HEK293 (cell line): ENCODE results near the gene WDR38.

Source experiments
- IKZF3 ChIP-seq: fragments of 450-650 bp; IDR thresholded peaks from 2 replicates; pipeline ENCODE4 v1.5.0; 2018; ENCODE audit warnings: missing biosample characterization, mild to moderate bottlenecking, missing genetic modification characterization, moderate library complexity
- ZFP3 ChIP-seq: fragments of 450-650 bp; formaldehyde crosslinking; IDR thresholded peaks from 2 replicates; pipeline ENCODE4 v1.5.1; 2016; ENCODE audit warnings: low read depth, missing biosample characterization, missing genetic modification characterization
- ZNF114 ChIP-seq: fragments of 450-650 bp; formaldehyde crosslinking; IDR thresholded peaks from 2 replicates; pipeline ENCODE4 v1.5.0; 2017; ENCODE audit warnings: missing biosample characterization, missing genetic modification characterization
- ZNF169 ChIP-seq: fragments of 450-650 bp; formaldehyde crosslinking; IDR thresholded peaks from 2 replicates; pipeline ENCODE4 v1.5.1; 2016; ENCODE audit warnings: missing biosample characterization, missing genetic modification characterization
- ZNF280D ChIP-seq: fragments of 450-650 bp; formaldehyde crosslinking; IDR thresholded peaks from 2 replicates; pipeline ENCODE4 v1.5.1; 2016; ENCODE audit warnings: missing biosample characterization, missing genetic modification characterization
- ZNF404 ChIP-seq: fragments of 450-650 bp; formaldehyde crosslinking; IDR thresholded peaks from 2 replicates; pipeline ENCODE4 v1.5.1; 2017; ENCODE audit warnings: missing biosample characterization, missing genetic modification characterization
- ZNF501 ChIP-seq: fragments of 450-650 bp; formaldehyde crosslinking; IDR thresholded peaks from 2 replicates; pipeline ENCODE4 v1.5.1; 2016; ENCODE audit warnings: missing biosample characterization, missing genetic modification characterization
- TF ChIP-seq, protein P1 (sequence below): fragments of 450-650 bp; formaldehyde crosslinking; conservative IDR thresholded peaks from 2 replicates; pipeline ENCODE4 v1.5.1; 2016; ENCODE audit warnings: low read depth, missing biosample characterization, missing genetic modification characterization

Gene WDR38

GRCh38 chr9:124906966-124907365, 53.7 kb downstream of the WDR38 start (continued):
- TF ChIP-seq ZNF501 (tag by site-specific recombination) (no peak), ZNF280D (tag by site-specific recombination) (no peak), ZFP3 (tag by site-specific recombination) (no peak), ZNF114 (no peak), IKZF3 (tag by site-specific recombination) (no peak), ZNF404 (tag by site-specific recombination) (no peak), ZNF169 (tag by site-specific recombination) (no peak)
- TF ChIP-seq, protein P1, sequence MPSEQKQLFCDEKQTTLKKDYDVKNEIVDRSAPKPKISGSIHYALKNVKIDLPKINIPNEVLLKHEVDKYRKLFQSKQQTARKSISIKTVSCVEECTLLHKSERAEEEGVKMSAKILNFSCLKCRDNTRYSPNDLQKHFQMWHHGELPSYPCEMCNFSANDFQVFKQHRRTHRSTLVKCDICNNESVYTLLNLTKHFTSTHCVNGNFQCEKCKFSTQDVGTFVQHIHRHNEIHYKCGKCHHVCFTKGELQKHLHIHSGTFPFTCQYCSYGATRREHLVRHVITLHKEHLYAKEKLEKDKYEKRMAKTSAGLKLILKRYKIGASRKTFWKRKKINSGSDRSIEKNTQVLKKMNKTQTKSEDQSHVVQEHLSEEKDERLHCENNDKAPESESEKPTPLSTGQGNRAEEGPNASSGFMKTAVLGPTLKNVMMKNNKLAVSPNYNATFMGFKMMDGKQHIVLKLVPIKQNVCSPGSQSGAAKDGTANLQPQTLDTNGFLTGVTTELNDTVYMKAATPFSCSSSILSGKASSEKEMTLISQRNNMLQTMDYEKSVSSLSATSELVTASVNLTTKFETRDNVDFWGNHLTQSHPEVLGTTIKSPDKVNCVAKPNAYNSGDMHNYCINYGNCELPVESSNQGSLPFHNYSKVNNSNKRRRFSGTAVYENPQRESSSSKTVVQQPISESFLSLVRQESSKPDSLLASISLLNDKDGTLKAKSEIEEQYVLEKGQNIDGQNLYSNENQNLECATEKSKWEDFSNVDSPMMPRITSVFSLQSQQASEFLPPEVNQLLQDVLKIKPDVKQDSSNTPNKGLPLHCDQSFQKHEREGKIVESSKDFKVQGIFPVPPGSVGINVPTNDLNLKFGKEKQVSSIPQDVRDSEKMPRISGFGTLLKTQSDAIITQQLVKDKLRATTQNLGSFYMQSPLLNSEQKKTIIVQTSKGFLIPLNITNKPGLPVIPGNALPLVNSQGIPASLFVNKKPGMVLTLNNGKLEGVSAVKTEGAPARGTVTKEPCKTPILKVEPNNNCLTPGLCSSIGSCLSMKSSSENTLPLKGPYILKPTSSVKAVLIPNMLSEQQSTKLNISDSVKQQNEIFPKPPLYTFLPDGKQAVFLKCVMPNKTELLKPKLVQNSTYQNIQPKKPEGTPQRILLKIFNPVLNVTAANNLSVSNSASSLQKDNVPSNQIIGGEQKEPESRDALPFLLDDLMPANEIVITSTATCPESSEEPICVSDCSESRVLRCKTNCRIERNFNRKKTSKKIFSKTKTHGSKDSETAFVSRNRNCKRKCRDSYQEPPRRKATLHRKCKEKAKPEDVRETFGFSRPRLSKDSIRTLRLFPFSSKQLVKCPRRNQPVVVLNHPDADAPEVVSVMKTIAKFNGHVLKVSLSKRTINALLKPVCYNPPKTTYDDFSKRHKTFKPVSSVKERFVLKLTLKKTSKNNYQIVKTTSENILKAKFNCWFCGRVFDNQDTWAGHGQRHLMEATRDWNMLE (tag by site-specific recombination), result no peak
